ENCODE data around the gene TMEM259.

TMEM259 gene

DNA sequence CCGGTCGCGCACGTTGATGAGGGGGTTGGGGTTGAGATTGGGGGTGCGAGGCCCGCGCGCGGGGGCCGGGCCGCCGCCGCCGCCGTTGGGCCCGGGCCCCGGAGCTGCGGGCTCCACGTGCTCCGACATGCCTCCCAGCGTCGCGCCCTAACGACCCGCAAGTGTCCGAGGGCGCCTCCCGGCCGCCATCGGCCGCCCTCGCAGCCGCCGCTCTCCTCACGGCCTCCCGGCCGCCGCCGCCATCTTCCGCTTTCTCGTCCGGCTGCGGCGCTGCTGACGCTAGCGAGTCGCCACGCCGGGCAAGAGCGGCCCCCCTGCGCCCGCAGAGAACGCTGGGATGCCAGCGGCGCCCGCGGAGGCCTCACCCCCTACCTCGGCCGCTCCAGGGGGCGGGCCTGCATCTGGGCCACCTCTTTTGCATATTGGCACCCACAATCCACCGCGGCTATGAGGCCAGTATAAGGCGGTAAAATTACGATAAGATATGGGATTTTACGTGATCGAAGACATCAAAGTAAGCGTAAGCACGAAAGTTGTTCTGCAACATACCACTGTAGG is at the start of gene TMEM259:
TMEM259 (minus strand) TSS at position 256 of the 558 bp plus-strand sequence; CDS start at position 129, 127 bp downstream.
- Mint-ChIP-seq H3K4me3 (peak within 1 kb of the TSS; percentile 91), H3K36me3 (peaks cover 7% of the 10 kb centered on the region), H3K27me3 (no peaks in the 10 kb centered on the region), H3K27ac (peak within 1 kb of the TSS; percentile 94), H3K9me3 (no peaks in the 10 kb centered on the region), H3K4me1 (peaks cover 53% of the 10 kb centered on the region)
- ATAC-seq = peak; percentile 94

DNA sequence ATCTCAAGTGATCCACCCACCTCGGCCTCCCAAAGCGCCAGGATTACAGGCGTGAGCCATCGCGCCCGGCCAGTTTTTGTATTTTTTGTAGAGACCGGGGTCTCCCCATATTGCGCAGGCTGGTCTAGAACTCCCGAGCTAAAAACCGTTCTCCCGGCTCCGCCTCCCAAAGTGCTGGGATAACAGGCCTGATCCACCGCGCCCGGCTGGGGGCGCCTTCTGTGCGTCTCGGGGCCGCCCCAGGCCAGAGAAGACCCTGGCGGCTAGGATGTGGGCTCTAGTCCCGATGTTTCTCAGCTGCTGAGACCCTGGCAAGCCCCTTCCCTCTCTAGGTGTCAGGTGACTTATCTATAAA is 49.6 kb upstream of the TMEM259 start:
- Mint-ChIP-seq H3K27me3 (no peaks in the 10 kb centered on the region), H3K4me3 (no peak overlapping the region), H3K4me1 (peaks cover 57% of the 10 kb centered on the region), H3K27ac (no peak overlapping the region), H3K9me3 (no peaks in the 10 kb centered on the region), H3K36me3 (peaks cover 44% of the 10 kb centered on the region)
- no peak for ATAC-seq

DNA sequence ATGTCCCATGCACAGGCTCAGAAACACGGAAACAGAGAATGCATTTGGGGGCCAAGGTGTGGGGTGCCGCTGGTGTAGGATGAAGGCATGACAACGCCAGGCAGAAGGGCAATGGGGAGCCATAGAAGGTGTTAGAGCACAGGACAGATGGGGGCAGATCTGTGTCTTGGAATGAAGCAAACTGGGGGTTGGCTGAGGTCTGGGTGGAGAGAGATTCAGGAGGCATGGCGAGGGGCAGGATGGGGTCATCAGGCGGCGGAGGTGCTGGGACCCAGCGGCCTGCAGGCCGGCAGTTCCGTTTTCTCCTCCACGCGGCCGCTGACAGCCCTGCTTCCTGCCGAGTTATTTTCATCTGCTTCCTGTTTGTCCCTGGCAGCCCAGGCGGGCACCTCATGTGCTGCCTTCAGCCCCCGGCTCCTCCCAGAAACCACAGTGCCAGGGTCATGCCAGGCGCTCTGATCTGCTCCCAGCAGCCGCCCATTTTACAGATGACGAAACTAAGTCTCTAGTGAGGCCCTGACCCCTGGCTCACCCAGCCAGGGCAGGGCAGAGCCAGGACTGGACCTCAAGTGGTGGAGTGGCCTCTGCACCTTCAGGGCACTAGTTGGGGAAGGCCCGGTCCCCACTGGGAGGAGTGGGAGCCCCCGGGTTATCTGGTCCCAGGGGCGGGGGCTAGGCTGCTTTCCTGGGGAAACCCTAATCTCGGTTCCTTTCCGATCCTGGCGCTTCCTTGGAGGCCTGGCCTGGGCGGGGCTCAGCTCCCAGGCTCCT is 48.3 kb upstream of the TMEM259 start:
- Mint-ChIP-seq H3K27me3 (no peaks in the 10 kb centered on the region), H3K36me3 (peaks cover 38% of the 10 kb centered on the region), H3K4me1 (peaks cover 62% of the 10 kb centered on the region), H3K9me3 (no peaks in the 10 kb centered on the region), H3K27ac (peak overlapping the region; percentile 85), H3K4me3 (peak overlapping the region; percentile 94)
- peak; percentile 60 for ATAC-seq

GRCh38 chr19:1068009-1069001 is 47.4 kb upstream of the TMEM259 start:
- H3K27ac Mint-ChIP-seq = peak overlapping the region; percentile 85
- peak overlapping the region; percentile 94 for H3K4me3 Mint-ChIP-seq
- H3K9me3 Mint-ChIP-seq = peaks cover under 1% of the 10 kb centered on the region
- H3K27me3 Mint-ChIP-seq = no peaks in the 10 kb centered on the region
- H3K4me1 Mint-ChIP-seq = peaks cover 62% of the 10 kb centered on the region
- peaks cover 37% of the 10 kb centered on the region for H3K36me3 Mint-ChIP-seq
- ATAC-seq = peak; percentile 25

DNA sequence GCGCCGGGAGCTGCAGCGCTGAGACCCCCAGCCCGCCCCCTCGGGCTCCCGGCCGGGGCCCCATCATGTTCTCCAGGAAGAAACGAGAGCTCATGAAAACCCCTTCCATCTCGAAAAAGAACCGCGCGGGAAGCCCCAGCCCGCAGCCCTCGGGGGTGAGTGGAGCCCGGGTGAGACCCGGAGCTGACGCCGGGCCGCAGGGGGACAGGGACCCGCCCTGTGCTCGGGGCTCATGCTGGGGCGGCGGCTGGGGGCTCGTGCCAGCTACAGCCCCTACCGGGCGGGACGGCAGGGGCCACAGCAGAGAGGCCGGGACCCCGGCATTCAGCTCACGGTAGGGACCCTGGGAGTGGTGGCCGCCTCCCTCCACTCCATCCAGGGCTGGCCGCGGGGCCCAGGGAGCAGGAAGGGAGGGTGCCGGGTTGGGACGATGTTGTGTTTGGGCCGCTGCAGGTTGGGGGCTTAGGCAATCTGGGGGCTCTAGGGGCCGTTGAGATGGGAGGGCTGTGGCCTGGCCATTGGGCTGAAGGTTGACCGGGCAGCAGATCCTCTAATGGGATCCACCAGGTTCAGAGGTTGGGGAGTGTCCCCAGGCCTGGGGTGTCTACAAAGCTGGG is 46.5 kb upstream of the TMEM259 start:
- peaks cover 34% of the 10 kb centered on the region for H3K36me3 Mint-ChIP-seq
- peaks cover 58% of the 10 kb centered on the region for H3K4me1 Mint-ChIP-seq

GRCh38 chr19:1066748-1067340 is 45.9 kb upstream of the TMEM259 start, which contains the start of gene ARHGAP45:
ARHGAP45 (plus strand) TSS chr19:1067167; CDS start chr19:1067406, 239 bp downstream.
- no peaks in the 10 kb centered on the region for H3K27me3 Mint-ChIP-seq
- peak within 1 kb of the TSS; percentile 94 for H3K4me3 Mint-ChIP-seq
- H3K9me3 Mint-ChIP-seq = peaks cover 3% of the 10 kb centered on the region
- H3K27ac Mint-ChIP-seq = peak within 1 kb of the TSS; percentile 85
- peak; percentile 69 for ATAC-seq
- peaks cover 34% of the 10 kb centered on the region for H3K36me3 Mint-ChIP-seq
- peaks cover 56% of the 10 kb centered on the region for H3K4me1 Mint-ChIP-seq

More for the DNA sequence above, 46.5 kb upstream of the TMEM259 start:
- ATAC-seq = peak; percentile 54
- peak overlapping the region; percentile 94 for H3K4me3 Mint-ChIP-seq
- H3K9me3 Mint-ChIP-seq = peaks cover 3% of the 10 kb centered on the region
- H3K27ac Mint-ChIP-seq = peak overlapping the region; percentile 85
- no peaks in the 10 kb centered on the region for H3K27me3 Mint-ChIP-seq

DNA sequence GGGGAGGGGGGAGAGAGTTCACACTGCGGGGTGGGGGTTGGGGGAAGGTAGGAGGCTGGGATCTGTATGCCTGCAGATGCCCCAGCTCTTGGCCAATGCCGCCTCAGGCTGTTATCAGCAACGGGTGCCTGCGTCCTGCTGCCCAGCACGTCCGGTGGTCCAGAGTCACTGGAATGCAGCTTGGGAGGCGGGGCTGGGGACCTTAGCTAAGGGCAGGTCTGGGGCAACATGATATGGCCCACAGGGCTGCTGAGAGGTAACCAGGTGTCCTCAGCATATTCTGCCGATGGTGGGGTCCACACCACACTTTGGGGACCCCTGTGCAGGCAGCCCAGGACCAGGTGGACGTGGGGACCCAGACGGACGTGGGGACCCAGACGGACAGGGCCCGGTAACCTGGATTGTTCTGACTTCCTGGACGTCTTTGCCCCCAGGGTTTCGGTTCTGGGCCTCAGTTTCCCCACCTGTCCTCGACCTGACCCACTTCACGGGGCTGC is 45.4 kb upstream of the TMEM259 start:
- Mint-ChIP-seq H3K27ac (peak overlapping the region; percentile 85), H3K27me3 (no peaks in the 10 kb centered on the region), H3K9me3 (peaks cover 3% of the 10 kb centered on the region), H3K36me3 (peaks cover 35% of the 10 kb centered on the region), H3K4me3 (peak overlapping the region; percentile 94), H3K4me1 (peaks cover 52% of the 10 kb centered on the region)
- no peak for ATAC-seq

DNA sequence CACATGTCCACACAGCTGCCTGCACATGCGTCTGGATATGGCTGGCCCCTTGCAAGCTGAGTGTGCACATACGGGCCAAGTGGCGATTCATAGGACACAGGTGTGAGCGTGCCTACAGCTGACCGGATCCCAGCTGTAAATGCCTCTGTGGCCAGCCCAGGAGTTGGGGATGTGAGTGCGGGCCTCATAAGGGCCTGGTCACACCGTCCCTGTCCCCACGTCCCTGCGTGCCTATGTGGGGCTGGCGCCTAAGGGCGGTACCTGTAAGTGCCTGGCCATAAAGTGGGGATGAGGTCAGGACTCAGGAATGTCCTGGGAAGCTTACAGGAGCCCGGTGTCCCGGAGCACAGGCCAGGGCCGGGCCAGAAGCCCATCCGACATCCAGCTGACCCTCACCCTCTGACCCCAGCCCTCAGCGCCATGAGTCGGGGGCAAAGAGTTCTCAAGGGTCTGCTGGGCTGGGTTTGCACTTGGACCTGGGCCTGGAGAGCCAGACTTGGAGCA is 44.7 kb upstream of the TMEM259 start:
- Mint-ChIP-seq H3K36me3 (peaks cover 35% of the 10 kb centered on the region), H3K4me3 (peak overlapping the region; percentile 94), H3K4me1 (peaks cover 52% of the 10 kb centered on the region), H3K9me3 (peaks cover 3% of the 10 kb centered on the region), H3K27me3 (no peaks in the 10 kb centered on the region), H3K27ac (peak overlapping the region; percentile 85)
- ATAC-seq = no peak

DNA sequence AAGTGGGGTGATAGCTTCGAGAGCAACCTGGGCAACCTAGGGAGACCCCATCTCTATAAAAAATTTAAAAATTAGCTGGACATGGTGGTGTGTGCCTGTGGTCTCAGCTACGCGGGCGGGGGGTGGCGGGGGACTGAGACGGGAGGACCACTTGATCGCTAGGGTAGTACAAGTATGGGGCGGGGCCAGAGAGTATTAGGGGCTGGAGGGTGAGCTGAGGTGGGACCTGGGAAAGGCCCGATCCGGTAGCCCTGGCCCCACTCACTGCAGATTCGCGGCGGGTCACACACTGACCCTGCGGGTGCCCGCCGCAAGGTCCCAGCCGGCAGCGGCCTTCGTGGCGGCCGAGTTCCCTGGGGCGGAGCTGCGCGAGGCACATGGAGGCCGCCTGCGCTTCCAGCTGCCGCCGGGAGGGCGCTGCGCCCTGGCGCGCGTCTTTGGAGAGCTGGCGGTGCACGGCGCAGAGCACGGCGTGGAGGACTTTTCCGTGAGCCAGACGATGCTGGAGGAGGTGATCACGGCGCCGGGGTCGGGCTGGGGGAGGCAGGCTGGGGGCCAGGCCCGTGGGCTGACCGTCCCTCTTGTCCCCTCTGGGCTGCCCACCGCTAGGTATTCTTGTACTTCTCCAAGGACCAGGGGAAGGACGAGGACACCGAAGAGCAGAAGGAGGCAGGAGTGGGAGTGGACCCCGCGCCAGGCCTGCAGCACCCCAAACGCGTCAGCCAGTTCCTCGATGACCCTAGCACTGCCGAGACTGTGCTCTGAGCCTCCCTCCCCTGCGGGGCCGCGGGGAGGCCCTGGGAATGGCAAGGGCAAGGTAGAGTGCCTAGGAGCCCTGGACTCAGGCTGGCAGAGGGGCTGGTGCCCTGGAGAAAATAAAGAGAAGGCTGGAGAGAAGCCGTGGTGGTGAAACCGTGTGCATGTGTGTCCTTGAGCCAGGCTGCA is 44.0 kb upstream of the TMEM259 start:
- Mint-ChIP-seq H3K9me3 (peaks cover 3% of the 10 kb centered on the region), H3K4me3 (peak overlapping the region; percentile 25)

GRCh38 chr19:1063909-1064660 is 43.2 kb upstream of the TMEM259 start:
- peak overlapping the region; percentile 19 for H3K4me3 Mint-ChIP-seq
- peaks cover 46% of the 10 kb centered on the region for H3K4me1 Mint-ChIP-seq
- H3K27ac Mint-ChIP-seq = peak overlapping the region; percentile 85
- no peak for ATAC-seq
- peaks cover 30% of the 10 kb centered on the region for H3K36me3 Mint-ChIP-seq
- H3K9me3 Mint-ChIP-seq = peaks cover 3% of the 10 kb centered on the region
- H3K27me3 Mint-ChIP-seq = no peaks in the 10 kb centered on the region

More for the DNA sequence above, 44.0 kb upstream of the TMEM259 start:
- peaks cover 35% of the 10 kb centered on the region for H3K36me3 Mint-ChIP-seq
- H3K4me1 Mint-ChIP-seq = peaks cover 52% of the 10 kb centered on the region
- no peaks in the 10 kb centered on the region for H3K27me3 Mint-ChIP-seq
- H3K27ac Mint-ChIP-seq = peak overlapping the region; percentile 85
- peak; percentile 56 for ATAC-seq

- no peaks in the 10 kb centered on the region for H3K27me3 Mint-ChIP-seq
- no peak for ATAC-seq
- H3K4me1 Mint-ChIP-seq = peaks cover 43% of the 10 kb centered on the region
- H3K4me3 Mint-ChIP-seq = no peak overlapping the region
- peaks cover 24% of the 10 kb centered on the region for H3K36me3 Mint-ChIP-seq
- peak overlapping the region; percentile 85 for H3K27ac Mint-ChIP-seq
- peaks cover 3% of the 10 kb centered on the region for H3K9me3 Mint-ChIP-seq
These were observed 42.3 kb upstream of the TMEM259 start for GRCh38 chr19:1063030-1063908.
